Heart right ventricle (tissue), 16 donors: ENCODE measurements around the gene ZNF789. TPM values are rescaled to one million over a fixed set of nuclear protein-coding genes. Genes with fewer than 3 reads are reported as not detected.

Source experiments
- ATAC-seq, 8 donors: fragments of 200-7000 bp; cut with Tn5 transposase; one replicate each; pipeline ENCODE4 v1.9.1; 2020; ENCODE audit warnings: mild to moderate bottlenecking in 8 of 8, moderate library complexity in 8 of 8, moderate number of reproducible peaks in 1 of 8
- DNase-seq, 2 donors: peaks; one replicate each; pipeline ENCODE4 v3.0.0-alpha.2; 2020
- H3K27ac ChIP-seq, 10 donors: fragments of 200-600 bp; sonication (generic) in 2 of 10; one replicate each; pipeline versions ENCODE4 v1.5.0 to v1.8.0; 2020 to 2022; ENCODE audit warnings: mild to moderate bottlenecking in 3 of 10
- H3K27me3 ChIP-seq, 7 donors: fragments of 200-600 bp; one replicate each; pipeline ENCODE4 v1.8.0; 2021 to 2022; ENCODE audit warnings: mild to moderate bottlenecking in 2 of 7
- H3K36me3 ChIP-seq, 9 donors: fragments of 200-600 bp; sonication (generic) in 1 of 9; one replicate each; pipeline versions ENCODE4 v1.5.0 to v1.8.0; 2020 to 2022; ENCODE audit warnings: mild to moderate bottlenecking in 2 of 9
- H3K4me1 ChIP-seq, 9 donors: fragments of 200-600 bp; sonication (generic) in 1 of 9; one replicate each; pipeline versions ENCODE4 v1.5.0 to v1.8.0; 2020 to 2022; ENCODE audit warnings: mild to moderate bottlenecking in 4 of 9
- H3K4me3 ChIP-seq, 10 donors: fragments of 200-600 bp; sonication (generic) in 2 of 10; one replicate each; pipeline versions ENCODE4 v1.5.0 to v1.8.0; 2020 to 2022; ENCODE audit warnings: mild to moderate bottlenecking in 7 of 10, moderate library complexity in 2 of 10
- H3K9me3 ChIP-seq, 11 donors: fragments of 200-600 bp in 10 of 11; sonication (generic) in 2 of 11; one replicate each; pipeline versions ENCODE4 v1.5.0 to v1.8.0; 2013 to 2022; ENCODE audit warnings: mild to moderate bottlenecking in 2 of 11, control low read depth in 1 of 11, moderate library complexity in 1 of 11
- WGBS, 2 donors: extraction: QIAGEN DNeasy Blood & Tissue Kit; methylation state at CpG; one replicate each; pipeline ENCODE4 v1.1.7; 2013; ENCODE audit warnings: inconsistent platforms in 1 of 2; 5-methylcytosine and 5-hydroxymethylcytosine counted together
- intact Hi-C, 10 donors: fragments of 100-400 bp; cut with DNase I; formaldehyde crosslinking; loops; one replicate each; pipeline versions ENCODE4 v1.11.1 to v1.14.2; 2022
- polyA plus RNA-seq, 2 donors: library from polyadenylated mRNA; stranded (reverse); fragments of 200-250 nt; gene quantifications; one replicate each; pipeline ENCODE4 v1.2.3, GENCODE V29; 2013
- total RNA-seq, 10 donors: library from RNA; stranded (reverse); fragmentation: NEBNext Ultra II Directional in 3 of 10; extraction: Animal tissue kit (Norgen Biotek cat#: 25700) in 3 of 10; gene quantifications; one replicate each; pipeline versions ENCODE4 v1.2.1 to v1.2.4, GENCODE V29; 2021 to 2023
- TF ChIP-seq, protein P1 (sequence below), 9 donors: fragments of 200-600 bp; sonication (generic) in 2 of 9; IDR thresholded peaks; one replicate each; pipeline versions ENCODE4 v1.5.0 to v1.8.0; 2021 to 2022; ENCODE audit warnings: antibody characterized with exemption in 9 of 9, mild to moderate bottlenecking in 5 of 9, moderate library complexity in 1 of 9
- donor health status: Arrhythmogenic right ventricular cardiomyopathy.
- donor health status: ischemic (EF 13 %, LVEDD 7.1; RV severe dilation, severe dysfunction).
- donor health status: healthy with polysubstance abuse.
- donor health status: DM: no; HTN: yes; CAD: no.
- donor health status: DM: no; HTN: no; CAD: no.
- donor health status: ischemic (EF 25% LVEDD 6.9; RV normal size, moderate dysfunction).
- donor health status: ischemic (EF 25% LVEDD 5.7; RV mildly dilated, moderate dysfunction).
- donor health status: healthy.
- donor health status: DM: yes; HTN: yes; CAD: no.
- donor health status: Ischemic cardiomyopathy.
- donor health status: ischemic (EF 35%, LVEDD 5.7; RV mildly dilated, moderate dysfunction).
- donor health status: nonischemic (EF 11% LVEDD 7.7; RV severe dilation, severe dysfunction).
- donor health status: DM: yes; HTN: yes; CAD: no.
- donor health status: PGD.
- donor health status: ischemic (EF 29% LVEDD 5.4; RV normal size, mild dysfunction).
- donor health status: nonischemic (EF 23%, LVEDD 6.1; RV moderate dilation, normal function).

Gene ZNF789
- total and polyA plus RNA-seq, 12 donors = 1.7 to 10.9 (median 3.7) TPM

DNA sequence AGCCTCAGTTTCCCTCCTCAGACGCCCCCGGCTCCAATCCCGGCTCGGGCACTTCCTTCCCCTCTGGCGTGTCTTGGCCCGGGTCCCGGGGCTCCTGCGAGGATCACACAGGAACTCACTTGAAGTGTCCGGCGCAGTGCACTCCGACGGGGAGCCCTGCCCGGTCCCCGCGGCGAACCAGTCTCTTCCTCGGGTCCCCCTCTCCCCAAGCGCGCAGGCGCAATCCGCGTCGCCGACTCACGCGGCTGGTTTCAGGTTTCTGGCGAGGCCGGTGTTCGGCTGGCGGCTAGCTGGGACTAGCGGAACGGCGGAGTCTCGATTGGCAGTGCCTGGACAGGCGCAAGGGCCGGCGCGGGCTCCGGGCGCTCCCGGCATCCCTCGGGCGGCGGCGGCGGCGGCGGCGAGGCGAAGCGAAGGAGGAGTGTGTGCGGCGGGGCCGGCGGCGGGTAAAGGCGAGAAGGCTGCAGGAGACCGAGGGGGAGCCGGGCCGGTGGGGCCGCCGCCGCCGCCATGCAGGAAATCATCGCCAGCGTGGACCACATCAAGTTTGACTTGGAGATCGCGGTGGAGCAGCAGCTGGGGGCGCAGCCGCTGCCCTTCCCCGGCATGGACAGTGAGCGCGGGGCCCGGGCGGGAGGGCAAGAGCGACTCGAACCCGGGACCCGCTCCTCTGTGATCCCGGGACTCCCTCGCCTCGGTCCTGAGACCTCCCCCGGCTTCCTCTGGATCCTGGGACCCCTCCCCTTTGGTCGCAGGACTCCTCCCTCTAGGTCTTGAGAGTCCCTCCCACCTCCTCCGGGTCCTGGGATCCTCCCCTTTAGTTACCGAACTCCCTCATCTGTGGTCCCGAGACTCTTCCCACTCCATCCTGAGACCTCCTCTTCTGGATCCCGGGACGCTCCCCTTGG, 33.9 kb upstream of the ZNF789 start, which contains the start of the genes CPSF4 and PTCD1:
CPSF4 (plus strand) TSS at position 371 of the 908 bp plus-strand sequence; CDS start at position 511, 140 bp downstream.
PTCD1 (minus strand) TSS at position 226 of the 908 bp plus-strand sequence. CDS start 3,556 bp downstream, outside the sequence.
- Histone ChIP-seq H3K9me3 (no peaks in the 10 kb centered on the region), H3K4me1 (peaks cover 2 to 52% (median 24%) of the 10 kb centered on the region in 9 donors), H3K4me3 (peak within 1 kb of the TSS; percentile 77 to 99 (median 93)), H3K36me3 (peaks cover 0 to 35% (median 6%) of the 10 kb centered on the region in 9 donors), H3K27ac (peak within 1 kb of the TSS; percentile 45 to 94 (median 88)), H3K27me3 (no peaks in the 10 kb centered on the region)
- TF ChIP-seq, protein P1, sequence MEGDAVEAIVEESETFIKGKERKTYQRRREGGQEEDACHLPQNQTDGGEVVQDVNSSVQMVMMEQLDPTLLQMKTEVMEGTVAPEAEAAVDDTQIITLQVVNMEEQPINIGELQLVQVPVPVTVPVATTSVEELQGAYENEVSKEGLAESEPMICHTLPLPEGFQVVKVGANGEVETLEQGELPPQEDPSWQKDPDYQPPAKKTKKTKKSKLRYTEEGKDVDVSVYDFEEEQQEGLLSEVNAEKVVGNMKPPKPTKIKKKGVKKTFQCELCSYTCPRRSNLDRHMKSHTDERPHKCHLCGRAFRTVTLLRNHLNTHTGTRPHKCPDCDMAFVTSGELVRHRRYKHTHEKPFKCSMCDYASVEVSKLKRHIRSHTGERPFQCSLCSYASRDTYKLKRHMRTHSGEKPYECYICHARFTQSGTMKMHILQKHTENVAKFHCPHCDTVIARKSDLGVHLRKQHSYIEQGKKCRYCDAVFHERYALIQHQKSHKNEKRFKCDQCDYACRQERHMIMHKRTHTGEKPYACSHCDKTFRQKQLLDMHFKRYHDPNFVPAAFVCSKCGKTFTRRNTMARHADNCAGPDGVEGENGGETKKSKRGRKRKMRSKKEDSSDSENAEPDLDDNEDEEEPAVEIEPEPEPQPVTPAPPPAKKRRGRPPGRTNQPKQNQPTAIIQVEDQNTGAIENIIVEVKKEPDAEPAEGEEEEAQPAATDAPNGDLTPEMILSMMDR (IDR thresholded peaks at IDR 0.05) = peak in 2 of 9 donors; percentile 8 to 18
- intact Hi-C loops = no loop called here
- DNase-seq (peak; percentile 94 to 97), ATAC-seq (peak; percentile 96 to 97 (median 96))
- 0% methylated on average over 81 to 89 of the region's 89 CpGs for WGBS, 2 donors

DNA sequence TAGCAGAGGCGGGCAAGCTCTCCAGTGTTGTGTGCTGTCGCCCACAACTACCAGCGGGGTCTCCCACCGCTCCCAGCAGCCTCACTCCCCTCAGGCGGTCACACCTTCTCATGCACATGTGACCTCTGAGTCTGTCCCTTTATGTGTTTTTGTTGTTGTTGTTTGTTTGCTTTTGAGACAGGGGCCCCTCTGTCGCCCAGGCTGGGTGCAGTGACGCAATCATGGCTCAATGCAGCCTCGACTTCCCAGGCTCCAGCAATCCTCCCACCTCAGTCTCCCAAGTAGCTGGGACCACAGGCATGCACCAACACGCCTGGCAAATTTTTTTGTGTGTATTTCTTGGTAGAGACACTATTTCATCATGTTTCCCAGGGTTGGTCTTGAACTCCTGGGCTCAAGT, 32.5 kb upstream of the ZNF789 start:
- ATAC-seq = no peak
- H3K4me3 ChIP-seq = peak overlapping the region in 7 of 10 donors; percentile 83 to 99 (median 95)
- peaks cover 2 to 52% (median 24%) of the 10 kb centered on the region in 9 donors for H3K4me1 ChIP-seq
- 75 to 88% methylated on average over 9 of the region's 9 CpGs for WGBS, 2 donors
- DNase-seq = no peak
- H3K9me3 ChIP-seq = no peaks in the 10 kb centered on the region
- TF ChIP-seq, protein P1 (IDR thresholded peaks at IDR 0.05) = no peak
- intact Hi-C loops = no loop called here
- peaks cover 0 to 35% (median 11%) of the 10 kb centered on the region in 9 donors for H3K36me3 ChIP-seq
- peak overlapping the region in 1 of 10 donors; percentile 86 for H3K27ac ChIP-seq
- H3K27me3 ChIP-seq = no peaks in the 10 kb centered on the region

DNA sequence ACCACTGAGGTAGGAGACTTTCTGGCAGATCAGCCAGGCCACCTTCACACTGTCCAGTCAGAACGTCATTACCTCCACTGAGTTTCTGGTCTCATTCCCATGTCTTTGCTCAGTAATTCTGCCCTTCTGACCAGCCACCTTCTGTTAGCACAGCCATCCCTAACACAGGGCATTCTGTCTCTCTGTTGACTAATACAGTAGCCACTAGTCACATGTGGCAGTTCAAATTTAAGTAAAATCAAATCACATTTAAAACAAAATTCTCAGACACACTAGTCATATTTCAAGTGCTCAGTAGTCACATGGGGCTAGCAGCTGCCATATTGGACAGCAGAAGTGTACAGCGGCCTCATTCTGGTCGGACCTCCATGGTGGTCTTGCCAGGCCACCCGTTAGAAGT, 26.6 kb upstream of the ZNF789 start:
- no peaks in the 10 kb centered on the region for H3K27me3 ChIP-seq
- intact Hi-C loops = no loop called here
- TF ChIP-seq, protein P1 (IDR thresholded peaks at IDR 0.05) = no peak
- 85 to 88% methylated on average over 4 of the region's 4 CpGs for WGBS, 2 donors
- H3K4me1 ChIP-seq = peaks cover 0 to 19% (median 3%) of the 10 kb centered on the region in 9 donors
- H3K9me3 ChIP-seq = no peaks in the 10 kb centered on the region
- peaks cover 0 to 88% (median 45%) of the 10 kb centered on the region in 9 donors for H3K36me3 ChIP-seq
- no peak for ATAC-seq
- no peak overlapping the region for H3K4me3 ChIP-seq
- H3K27ac ChIP-seq = no peak overlapping the region
- no peak for DNase-seq

DNA sequence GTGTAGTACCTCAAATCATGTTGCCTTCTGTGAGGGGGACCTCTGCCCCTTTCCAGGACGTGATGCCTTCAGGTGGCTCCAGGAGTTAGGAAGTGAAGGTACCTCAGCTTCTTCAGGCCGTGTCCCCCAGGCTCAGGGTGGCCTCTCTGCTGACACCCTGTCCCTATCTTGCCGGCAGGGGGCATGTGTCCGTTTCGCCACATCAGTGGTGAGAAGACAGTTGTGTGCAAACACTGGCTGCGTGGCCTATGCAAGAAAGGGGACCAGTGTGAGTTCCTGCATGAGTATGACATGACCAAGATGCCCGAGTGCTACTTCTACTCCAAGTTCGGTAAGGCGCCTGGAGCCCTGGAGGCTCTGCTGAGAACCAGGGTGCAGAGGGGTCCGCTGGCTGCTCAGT, 24.7 kb upstream of the ZNF789 start:
- Histone ChIP-seq H3K4me1 (peaks cover 0 to 18% (median 7%) of the 10 kb centered on the region in 9 donors), H3K9me3 (no peaks in the 10 kb centered on the region), H3K27ac (no peak overlapping the region), H3K4me3 (no peak overlapping the region), H3K27me3 (no peaks in the 10 kb centered on the region), H3K36me3 (peaks cover 0 to 100% (median 45%) of the 10 kb centered on the region in 9 donors)
- TF ChIP-seq, protein P1 (IDR thresholded peaks at IDR 0.05) = peak in 1 of 9 donors; percentile 28
- intact Hi-C loops = no loop called here
- 85 to 89% methylated on average over 10 of the region's 10 CpGs for WGBS, 2 donors
- ATAC-seq (no peak), DNase-seq (no peak)
